DOHH2 (cell line): ENCODE data around the gene USP12.

ENCODE experiments used
- CTCF ChIP-seq: fragments of 200-600 bp; sonication (generic); IDR thresholded peaks from one replicate; pipeline ENCODE4 v1.5.1; 2014; ENCODE audit warnings: antibody characterized with exemption, mild to moderate bottlenecking, low read depth, low read length; ENCODE audit not compliant: poor library complexity, severe bottlenecking
- EZH2phosphoT487 ChIP-seq: fragments of 200-600 bp; sonication (generic); IDR thresholded peaks from 2 replicates; pipeline ENCODE4 v1.6.1; 2017; ENCODE audit warnings: borderline replicate concordance, mild to moderate bottlenecking, antibody characterized with exemption, low read length, moderate library complexity, mixed read lengths

GRCh38 chr13:27211271-27211670 lies 39.7 kb upstream of the USP12 start:
- TF ChIP-seq CTCF (no peak), EZH2phosphoT487 (no peak)
